ENCODE results near the gene FAM163B.

Gene FAM163B

DNA sequence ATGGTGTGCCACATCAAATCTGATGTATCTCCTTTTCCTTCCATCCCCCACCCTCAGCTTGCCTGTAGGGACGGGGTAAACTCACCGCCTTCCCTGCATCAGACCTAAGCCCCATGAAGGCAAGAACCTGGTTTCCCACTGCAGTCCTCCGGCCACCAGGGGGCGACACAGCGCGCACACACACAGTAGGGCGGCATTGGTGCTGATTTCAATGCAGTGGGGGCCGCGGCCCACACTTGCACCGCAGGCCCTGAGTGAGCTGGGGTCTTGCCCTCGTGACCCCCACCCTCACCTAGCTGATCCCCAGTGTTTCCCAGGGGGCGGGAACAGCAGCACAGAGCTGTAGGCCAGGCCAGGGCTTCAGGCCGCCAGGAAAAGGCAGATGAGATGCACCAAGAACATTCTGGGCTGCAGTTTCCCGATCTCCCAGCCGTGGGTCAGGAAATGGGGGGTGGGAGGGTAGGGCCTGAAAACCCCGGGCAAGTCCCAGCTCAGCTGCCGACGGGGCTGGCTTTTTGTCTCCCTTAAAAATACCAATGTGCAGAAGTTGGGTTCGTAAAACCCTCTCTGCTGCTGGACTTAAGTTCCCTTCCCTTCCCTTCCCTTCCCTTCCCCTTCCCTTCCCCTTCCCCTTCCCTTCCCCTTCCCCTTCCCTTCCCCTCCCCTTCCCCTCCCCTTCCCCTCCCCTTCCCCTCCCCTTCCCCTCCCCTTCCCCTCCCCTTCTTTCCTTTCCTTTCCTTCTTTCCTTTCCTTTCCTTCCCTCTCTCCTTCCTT, 19.5 kb downstream of the FAM163B start:
- TF ChIP-seq GABPA (IDR thresholded peaks at IDR 0.05; ENCODE audit: low read depth) (no peak), SPI1 (IDR thresholded peaks at IDR 0.05; ENCODE audit: borderline replicate concordance, low read depth) (no peak), POLR2AphosphoS5 (IDR thresholded peaks at IDR 0.05; ENCODE audit: low read depth) (no peak)
- TF ChIP-seq, protein P1, sequence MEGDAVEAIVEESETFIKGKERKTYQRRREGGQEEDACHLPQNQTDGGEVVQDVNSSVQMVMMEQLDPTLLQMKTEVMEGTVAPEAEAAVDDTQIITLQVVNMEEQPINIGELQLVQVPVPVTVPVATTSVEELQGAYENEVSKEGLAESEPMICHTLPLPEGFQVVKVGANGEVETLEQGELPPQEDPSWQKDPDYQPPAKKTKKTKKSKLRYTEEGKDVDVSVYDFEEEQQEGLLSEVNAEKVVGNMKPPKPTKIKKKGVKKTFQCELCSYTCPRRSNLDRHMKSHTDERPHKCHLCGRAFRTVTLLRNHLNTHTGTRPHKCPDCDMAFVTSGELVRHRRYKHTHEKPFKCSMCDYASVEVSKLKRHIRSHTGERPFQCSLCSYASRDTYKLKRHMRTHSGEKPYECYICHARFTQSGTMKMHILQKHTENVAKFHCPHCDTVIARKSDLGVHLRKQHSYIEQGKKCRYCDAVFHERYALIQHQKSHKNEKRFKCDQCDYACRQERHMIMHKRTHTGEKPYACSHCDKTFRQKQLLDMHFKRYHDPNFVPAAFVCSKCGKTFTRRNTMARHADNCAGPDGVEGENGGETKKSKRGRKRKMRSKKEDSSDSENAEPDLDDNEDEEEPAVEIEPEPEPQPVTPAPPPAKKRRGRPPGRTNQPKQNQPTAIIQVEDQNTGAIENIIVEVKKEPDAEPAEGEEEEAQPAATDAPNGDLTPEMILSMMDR (IDR thresholded peaks at IDR 0.05; ENCODE audit: insufficient read depth, low read length): no peak
- TF ChIP-seq, protein P2, sequence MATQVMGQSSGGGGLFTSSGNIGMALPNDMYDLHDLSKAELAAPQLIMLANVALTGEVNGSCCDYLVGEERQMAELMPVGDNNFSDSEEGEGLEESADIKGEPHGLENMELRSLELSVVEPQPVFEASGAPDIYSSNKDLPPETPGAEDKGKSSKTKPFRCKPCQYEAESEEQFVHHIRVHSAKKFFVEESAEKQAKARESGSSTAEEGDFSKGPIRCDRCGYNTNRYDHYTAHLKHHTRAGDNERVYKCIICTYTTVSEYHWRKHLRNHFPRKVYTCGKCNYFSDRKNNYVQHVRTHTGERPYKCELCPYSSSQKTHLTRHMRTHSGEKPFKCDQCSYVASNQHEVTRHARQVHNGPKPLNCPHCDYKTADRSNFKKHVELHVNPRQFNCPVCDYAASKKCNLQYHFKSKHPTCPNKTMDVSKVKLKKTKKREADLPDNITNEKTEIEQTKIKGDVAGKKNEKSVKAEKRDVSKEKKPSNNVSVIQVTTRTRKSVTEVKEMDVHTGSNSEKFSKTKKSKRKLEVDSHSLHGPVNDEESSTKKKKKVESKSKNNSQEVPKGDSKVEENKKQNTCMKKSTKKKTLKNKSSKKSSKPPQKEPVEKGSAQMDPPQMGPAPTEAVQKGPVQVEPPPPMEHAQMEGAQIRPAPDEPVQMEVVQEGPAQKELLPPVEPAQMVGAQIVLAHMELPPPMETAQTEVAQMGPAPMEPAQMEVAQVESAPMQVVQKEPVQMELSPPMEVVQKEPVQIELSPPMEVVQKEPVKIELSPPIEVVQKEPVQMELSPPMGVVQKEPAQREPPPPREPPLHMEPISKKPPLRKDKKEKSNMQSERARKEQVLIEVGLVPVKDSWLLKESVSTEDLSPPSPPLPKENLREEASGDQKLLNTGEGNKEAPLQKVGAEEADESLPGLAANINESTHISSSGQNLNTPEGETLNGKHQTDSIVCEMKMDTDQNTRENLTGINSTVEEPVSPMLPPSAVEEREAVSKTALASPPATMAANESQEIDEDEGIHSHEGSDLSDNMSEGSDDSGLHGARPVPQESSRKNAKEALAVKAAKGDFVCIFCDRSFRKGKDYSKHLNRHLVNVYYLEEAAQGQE (IDR thresholded peaks at IDR 0.05; ENCODE audit: insufficient replicate concordance, low read depth): no peak
- DNase-seq (ENCODE audit: low read depth in 1 of 2, low spot score in 1 of 2): no peak
- Histone ChIP-seq H3K27me3 (ENCODE audit: insufficient read depth, poor library complexity, severe bottlenecking) (peaks cover 18% of the 10 kb centered on the region), H3K4me3 (replicated peaks; ENCODE audit: insufficient read depth, low read length) (no peak overlapping the region), H3K27ac (replicated peaks) (no peak overlapping the region)

DNA sequence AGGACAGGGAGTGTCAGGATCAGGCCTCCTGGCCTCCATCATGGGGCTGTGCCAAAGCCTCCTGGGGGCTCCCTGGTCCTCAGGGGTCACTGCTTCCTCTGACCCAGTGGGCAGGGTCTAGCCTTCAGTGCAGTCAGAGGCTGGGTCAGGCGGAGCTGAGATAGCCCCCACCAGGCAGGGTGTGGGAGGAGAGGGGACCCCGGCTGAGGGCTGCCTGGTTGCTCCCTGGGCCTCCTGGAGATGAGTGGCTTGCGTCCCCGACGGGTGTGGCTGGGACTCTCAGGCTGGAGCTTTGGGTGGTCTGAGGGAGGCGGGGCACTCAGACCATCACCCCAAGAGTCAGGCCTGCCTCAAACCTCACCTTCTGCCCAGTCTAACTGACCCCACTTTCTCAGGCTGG, 21.7 kb downstream of the FAM163B start:
- Histone ChIP-seq H3K27me3 (ENCODE audit: insufficient read depth, poor library complexity, severe bottlenecking) (peaks cover 24% of the 10 kb centered on the region), H3K27ac (replicated peaks) (no peak overlapping the region)
- no peak for DNase-seq (ENCODE audit: low read depth in 1 of 2, low spot score in 1 of 2)

DNA sequence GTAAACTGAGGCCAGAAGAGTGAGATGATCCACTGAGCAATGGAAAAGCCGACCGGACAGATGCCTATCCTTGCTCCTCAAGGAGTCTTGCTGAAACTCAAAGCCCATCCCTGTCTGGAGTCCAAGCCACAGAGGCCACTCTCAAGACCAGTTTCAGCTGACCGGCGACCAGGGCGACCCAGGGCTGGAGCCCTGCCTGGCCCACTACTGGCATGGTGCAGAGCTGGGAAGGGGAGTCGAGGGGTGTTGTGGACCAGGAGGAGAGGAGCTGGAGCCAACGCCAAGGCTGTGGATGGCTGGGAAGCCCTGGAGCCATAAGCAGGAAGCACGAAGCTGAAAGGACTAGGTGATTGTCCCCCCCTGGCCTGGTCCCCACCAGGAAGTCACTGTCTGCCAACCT, 22.1 kb downstream of the FAM163B start:
- TF ChIP-seq POLR2AphosphoS5 (IDR thresholded peaks at IDR 0.05; ENCODE audit: low read depth) (no peak), SPI1 (IDR thresholded peaks at IDR 0.05; ENCODE audit: borderline replicate concordance, low read depth) (no peak), GABPA (IDR thresholded peaks at IDR 0.05; ENCODE audit: low read depth) (no peak)
- TF ChIP-seq, protein P2 (IDR thresholded peaks at IDR 0.05; ENCODE audit: insufficient replicate concordance, low read depth): no peak
- TF ChIP-seq, protein P1 (IDR thresholded peaks at IDR 0.05; ENCODE audit: insufficient read depth, low read length): no peak
- peaks cover 26% of the 10 kb centered on the region for H3K27me3 ChIP-seq (ENCODE audit: insufficient read depth, poor library complexity, severe bottlenecking)
- H3K27ac ChIP-seq (replicated peaks): no peak overlapping the region
- no peak for DNase-seq (ENCODE audit: low read depth in 1 of 2, low spot score in 1 of 2)
- H3K4me3 ChIP-seq (replicated peaks; ENCODE audit: insufficient read depth, low read length): no peak overlapping the region

More for the DNA sequence above, 21.7 kb downstream of the FAM163B start:
- TF ChIP-seq, protein P1 (IDR thresholded peaks at IDR 0.05; ENCODE audit: insufficient read depth, low read length): no peak
- TF ChIP-seq POLR2AphosphoS5 (IDR thresholded peaks at IDR 0.05; ENCODE audit: low read depth) (no peak), SPI1 (IDR thresholded peaks at IDR 0.05; ENCODE audit: borderline replicate concordance, low read depth) (no peak), GABPA (IDR thresholded peaks at IDR 0.05; ENCODE audit: low read depth) (no peak)
- TF ChIP-seq, protein P2 (IDR thresholded peaks at IDR 0.05; ENCODE audit: insufficient replicate concordance, low read depth): no peak
- H3K4me3 ChIP-seq (replicated peaks; ENCODE audit: insufficient read depth, low read length): no peak overlapping the region
